ENCODE measurements around the gene MTUS2. TPM values are rescaled to one million over a fixed set of nuclear protein-coding genes. Genes with fewer than 3 reads are reported as not detected.

Gene MTUS2
- total RNA-seq, 1 donor from 2014 or later = 6.8 TPM

DNA sequence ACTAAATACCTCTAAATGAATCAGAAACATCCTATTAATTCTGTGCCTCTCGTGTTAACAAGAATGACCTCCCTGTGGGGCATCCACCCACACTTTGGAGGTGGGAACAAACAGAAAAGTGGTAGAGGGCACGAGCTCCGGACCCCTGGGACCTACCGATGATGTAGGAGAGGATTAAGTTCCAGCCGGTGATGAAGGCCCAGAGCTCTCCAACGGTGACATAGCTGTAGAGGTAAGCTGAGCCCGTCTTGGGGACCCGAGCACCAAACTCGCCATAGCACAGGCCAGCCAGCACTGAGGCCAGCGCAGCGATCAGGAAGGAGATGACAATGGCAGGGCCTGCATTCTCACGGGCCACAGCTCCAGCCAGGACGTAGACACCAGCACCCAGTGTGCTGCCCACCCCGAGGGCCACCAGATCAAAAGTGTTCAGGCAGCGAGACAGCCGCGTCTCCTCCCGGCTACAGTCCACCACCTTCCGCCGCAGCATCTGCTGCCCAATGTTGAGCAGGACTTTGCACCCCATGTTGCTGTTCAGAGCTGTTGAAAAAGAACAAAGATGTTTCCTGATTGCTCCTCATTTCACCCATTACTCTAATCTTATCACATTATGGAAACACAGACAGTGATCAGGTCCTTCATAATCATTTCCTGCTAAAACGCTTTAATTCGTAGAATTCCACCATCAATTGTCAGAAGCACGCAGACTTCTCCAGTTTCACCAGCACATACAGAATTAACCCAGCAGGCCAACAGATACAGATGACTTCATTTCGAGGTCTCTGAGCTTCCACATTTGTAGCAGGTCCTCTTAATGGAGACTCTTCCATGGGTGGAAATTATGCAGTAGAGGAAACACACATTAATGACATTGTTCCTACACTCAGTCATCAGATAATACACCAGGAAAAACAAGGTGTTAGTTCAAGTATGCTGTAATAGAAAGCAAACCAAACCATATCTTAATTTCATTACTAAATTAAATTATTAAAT is 715.8 kb downstream of the MTUS2 start:
- H3K9me3 Mint-ChIP-seq (ENCODE audit: unreplicated experiment) = peaks cover 5% of the 10 kb centered on the region
- no peak for DNase-seq
- peaks cover 4% of the 10 kb centered on the region for H3K27me3 Mint-ChIP-seq (ENCODE audit: unreplicated experiment)
- no peak for TF ChIP-seq CTCF (IDR thresholded peaks at IDR 0.05; ENCODE audit: partially characterized antibody, unreplicated experiment)
- H3K4me1 Mint-ChIP-seq (ENCODE audit: low read depth, unreplicated experiment) = peaks cover 39% of the 10 kb centered on the region
- no peak overlapping the region for H3K27ac Mint-ChIP-seq (ENCODE audit: unreplicated experiment)
- peaks cover 3% of the 10 kb centered on the region for H3K36me3 Mint-ChIP-seq (ENCODE audit: unreplicated experiment)
- no peak overlapping the region for H3K4me3 Mint-ChIP-seq (ENCODE audit: unreplicated experiment)

DNA sequence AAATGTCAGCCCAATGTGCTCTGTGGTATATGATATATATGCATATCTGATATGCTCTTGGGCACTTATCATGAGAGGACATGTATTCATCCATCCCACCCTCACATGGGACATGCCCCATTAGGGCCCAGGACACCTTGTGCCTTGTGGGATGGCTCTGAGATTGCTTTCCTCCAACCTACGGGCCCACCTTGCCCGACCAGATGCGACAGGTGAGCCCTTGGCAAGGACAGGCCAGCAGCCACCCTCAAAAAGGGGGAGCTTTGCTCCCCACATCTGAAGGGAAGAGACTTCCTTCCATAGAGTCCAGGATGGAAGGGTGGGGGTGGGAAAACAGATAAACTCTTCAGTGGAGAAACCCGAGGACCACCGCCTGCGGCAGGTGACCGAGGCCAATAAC is 716.7 kb downstream of the MTUS2 start:
- DNase-seq = no peak
- no peak for TF ChIP-seq CTCF (IDR thresholded peaks at IDR 0.05; ENCODE audit: partially characterized antibody, unreplicated experiment)
- H3K27me3 Mint-ChIP-seq (ENCODE audit: unreplicated experiment) = peaks cover 6% of the 10 kb centered on the region
- peaks cover 6% of the 10 kb centered on the region for H3K9me3 Mint-ChIP-seq (ENCODE audit: unreplicated experiment)
- H3K4me3 Mint-ChIP-seq (ENCODE audit: unreplicated experiment) = no peak overlapping the region
- peaks cover 7% of the 10 kb centered on the region for H3K36me3 Mint-ChIP-seq (ENCODE audit: unreplicated experiment)
- H3K4me1 Mint-ChIP-seq (ENCODE audit: low read depth, unreplicated experiment) = peaks cover 40% of the 10 kb centered on the region
- H3K27ac Mint-ChIP-seq (ENCODE audit: unreplicated experiment) = no peak overlapping the region

DNA sequence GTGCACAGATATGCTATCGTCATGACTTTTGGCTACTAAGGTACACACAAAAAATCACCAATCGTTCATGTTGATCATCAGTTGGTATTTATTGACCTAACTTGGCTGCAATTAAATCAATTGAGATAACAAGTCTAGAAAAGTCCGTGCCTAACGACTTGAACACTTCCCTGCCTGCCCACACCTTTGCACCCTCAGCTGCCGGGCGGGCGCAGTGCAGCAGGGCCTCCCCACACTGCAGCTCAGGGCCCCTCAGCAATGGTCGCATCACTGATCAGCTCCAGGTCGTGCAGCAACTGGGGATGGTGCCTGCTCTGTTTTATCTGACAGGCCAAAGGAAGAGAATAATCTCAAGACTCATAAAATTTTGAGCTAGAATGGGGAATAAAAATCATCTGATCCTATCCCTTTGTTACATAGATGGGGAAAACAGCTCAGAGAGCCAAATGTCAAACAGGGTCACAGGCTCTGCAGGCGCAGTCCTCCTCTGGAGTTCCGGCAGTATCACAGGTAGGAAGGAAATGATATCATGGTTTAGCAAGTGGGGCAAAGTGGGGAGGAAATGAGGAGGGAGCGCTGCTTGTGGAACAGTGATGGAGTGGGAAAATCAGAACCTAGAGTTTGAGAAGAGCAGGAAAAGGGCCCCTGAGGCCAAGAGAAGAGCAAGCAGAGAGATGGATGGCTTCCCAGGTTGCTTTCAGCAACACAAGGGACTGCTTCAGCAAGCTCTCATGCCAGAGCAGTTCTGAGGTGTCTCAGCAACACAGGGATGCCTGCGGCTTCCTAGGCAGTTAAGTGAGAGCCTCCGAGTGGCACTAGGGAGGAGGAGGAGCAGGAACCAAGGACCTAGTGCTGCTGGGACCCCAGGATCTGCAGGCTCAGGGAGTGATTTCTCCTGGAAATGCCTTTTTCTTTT is 717.9 kb downstream of the MTUS2 start:
- peaks cover 6% of the 10 kb centered on the region for H3K9me3 Mint-ChIP-seq (ENCODE audit: unreplicated experiment)
- no peak for DNase-seq
- H3K4me3 Mint-ChIP-seq (ENCODE audit: unreplicated experiment) = no peak overlapping the region
- no peak for TF ChIP-seq CTCF (IDR thresholded peaks at IDR 0.05; ENCODE audit: partially characterized antibody, unreplicated experiment)
- no peak overlapping the region for H3K27ac Mint-ChIP-seq (ENCODE audit: unreplicated experiment)
- H3K4me1 Mint-ChIP-seq (ENCODE audit: low read depth, unreplicated experiment) = peaks cover 40% of the 10 kb centered on the region
- H3K36me3 Mint-ChIP-seq (ENCODE audit: unreplicated experiment) = peaks cover 7% of the 10 kb centered on the region
- peaks cover 3% of the 10 kb centered on the region for H3K27me3 Mint-ChIP-seq (ENCODE audit: unreplicated experiment)

- Mint-ChIP-seq H3K27me3 (ENCODE audit: unreplicated experiment) (peaks cover 3% of the 10 kb centered on the region), H3K4me3 (ENCODE audit: unreplicated experiment) (no peak overlapping the region), H3K27ac (ENCODE audit: unreplicated experiment) (no peak overlapping the region), H3K36me3 (ENCODE audit: unreplicated experiment) (peaks cover 7% of the 10 kb centered on the region), H3K9me3 (ENCODE audit: unreplicated experiment) (peaks cover 6% of the 10 kb centered on the region), H3K4me1 (ENCODE audit: low read depth, unreplicated experiment) (peaks cover 39% of the 10 kb centered on the region)
- DNase-seq = no peak
- TF ChIP-seq CTCF (IDR thresholded peaks at IDR 0.05; ENCODE audit: partially characterized antibody, unreplicated experiment) = no peak
These were observed 718.5 kb downstream of the MTUS2 start for GRCh38 chr13:29538652-29539040.

Data from glutamatergic neuron (in vitro differentiated cells).